Activated T-helper 9 cell treated with anti-CD3 and anti-CD28 coated beads, Interleukin-2, amount 50 U/mL, for 16 hours (primary cell): Measurements from ENCODE around the gene DPM2.

ENCODE experiments used
- DNase-seq: peaks from one replicate; pipeline ENCODE4 v3.0.0-alpha.2; 2020; ENCODE audit warnings: low read depth

The DPM2 gene

DNA sequence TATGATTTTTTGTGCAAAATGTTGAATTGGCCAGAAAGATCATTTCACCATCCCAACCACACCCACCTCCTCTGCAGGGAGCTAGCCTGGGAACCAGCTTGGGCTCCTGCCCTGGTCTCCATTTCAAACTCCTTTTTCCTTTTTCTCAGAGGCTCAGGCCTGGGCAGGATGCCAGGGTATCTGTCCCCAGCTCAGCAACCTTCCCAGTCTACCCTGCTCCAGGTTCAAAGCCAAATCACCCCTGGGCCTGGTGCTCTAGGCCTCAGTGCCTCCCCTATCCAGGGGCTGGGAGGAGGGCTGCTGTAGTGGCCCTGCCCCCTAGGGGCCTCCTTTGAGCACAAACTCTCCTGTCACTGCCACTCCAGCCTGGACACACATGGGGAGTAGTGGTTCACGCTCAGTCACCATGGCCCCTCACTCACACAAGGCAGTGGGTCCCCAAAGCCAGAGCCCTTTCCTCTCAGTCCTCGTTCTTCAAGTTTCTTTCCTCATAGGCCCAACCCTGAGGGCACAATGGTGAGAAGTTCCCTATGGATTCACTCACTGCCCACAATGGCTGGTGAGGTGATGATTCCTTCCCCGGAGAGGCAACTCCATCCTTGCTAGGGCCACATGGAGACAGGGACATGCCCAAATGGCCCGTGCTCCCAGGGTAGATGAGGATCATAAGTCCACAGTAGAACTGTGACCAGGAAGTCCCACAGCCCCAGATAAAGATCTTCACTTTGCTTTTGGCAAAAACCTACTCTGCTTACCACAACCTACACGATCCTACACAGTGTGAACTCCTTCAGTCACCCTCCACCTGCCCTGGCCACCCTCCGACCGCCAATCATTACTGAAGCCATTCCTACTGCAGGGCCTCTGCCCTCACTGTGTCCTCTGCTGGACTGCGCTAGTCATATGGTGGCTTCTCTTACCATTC is 19.2 kb downstream of the DPM2 start:
- no peak for DNase-seq

DNA sequence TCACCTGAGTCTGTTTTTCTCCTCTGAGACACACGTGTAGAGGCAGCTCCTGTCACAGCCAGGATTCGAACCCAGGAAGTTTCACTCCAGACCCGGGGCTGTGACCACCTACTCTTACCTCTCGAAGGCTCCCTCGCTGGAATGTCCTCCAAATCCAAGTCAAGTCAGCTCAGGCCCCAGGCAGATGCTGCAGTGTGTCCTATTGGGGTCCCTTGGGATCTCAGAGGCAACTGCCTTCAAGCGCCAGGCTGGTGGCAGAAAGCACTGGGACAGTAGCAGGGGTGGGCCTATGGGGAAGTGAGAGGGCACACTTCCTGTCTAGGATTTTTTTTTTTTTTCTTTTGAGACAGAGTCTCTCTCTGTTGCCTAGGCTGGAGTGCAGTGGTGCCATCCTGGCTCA is 20.1 kb downstream of the DPM2 start:
- DNase-seq, result no peak

DNA sequence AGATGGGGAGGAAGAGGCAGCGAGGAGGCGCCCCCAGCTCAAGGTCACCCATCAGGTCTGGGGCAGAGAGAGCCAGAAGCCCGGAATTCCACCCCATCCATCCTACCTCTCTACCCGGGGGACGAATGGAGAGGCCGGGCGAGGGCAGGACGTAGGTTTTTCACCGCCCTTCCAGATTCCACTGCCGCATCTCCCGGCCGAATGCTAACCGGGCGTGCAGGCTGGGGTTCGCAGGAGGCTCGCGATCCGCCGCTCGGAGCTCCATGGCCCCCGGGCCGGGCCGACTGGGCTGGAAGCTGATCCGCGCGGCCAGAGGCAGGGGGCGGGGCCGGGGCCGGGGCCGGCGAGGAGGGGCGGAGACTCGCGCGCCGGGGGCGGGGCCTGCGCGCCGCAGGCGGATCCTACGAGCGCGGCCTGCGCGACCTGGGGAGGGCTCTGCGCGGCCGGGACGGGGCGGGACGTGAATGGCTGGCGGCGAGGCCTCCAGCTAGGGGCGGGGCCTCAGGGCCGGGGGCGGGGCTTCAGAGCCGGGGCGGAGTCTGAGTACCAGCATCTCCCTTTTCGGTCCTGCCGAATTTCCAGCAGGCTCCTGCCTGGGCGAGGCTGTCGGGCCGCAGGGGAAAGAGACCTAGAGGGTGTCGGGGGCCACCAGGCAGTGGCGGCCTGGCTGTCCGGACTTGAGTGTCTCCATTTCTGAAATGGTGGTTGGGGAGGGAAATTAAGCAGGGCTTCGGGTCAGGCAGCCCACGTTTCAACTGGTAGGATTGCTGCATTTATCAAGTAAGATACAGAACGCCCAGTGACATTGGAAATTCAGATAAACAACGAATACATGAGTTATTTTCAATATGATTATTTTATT is 20.7 kb downstream of the DPM2 start, which contains the start of gene ST6GALNAC4:
Gene ST6GALNAC4 (minus strand): TSS at position 322 of the 862 bp plus-strand sequence. CDS start 622 bp downstream, outside the sequence.
- peak; percentile 95 for DNase-seq

DNA sequence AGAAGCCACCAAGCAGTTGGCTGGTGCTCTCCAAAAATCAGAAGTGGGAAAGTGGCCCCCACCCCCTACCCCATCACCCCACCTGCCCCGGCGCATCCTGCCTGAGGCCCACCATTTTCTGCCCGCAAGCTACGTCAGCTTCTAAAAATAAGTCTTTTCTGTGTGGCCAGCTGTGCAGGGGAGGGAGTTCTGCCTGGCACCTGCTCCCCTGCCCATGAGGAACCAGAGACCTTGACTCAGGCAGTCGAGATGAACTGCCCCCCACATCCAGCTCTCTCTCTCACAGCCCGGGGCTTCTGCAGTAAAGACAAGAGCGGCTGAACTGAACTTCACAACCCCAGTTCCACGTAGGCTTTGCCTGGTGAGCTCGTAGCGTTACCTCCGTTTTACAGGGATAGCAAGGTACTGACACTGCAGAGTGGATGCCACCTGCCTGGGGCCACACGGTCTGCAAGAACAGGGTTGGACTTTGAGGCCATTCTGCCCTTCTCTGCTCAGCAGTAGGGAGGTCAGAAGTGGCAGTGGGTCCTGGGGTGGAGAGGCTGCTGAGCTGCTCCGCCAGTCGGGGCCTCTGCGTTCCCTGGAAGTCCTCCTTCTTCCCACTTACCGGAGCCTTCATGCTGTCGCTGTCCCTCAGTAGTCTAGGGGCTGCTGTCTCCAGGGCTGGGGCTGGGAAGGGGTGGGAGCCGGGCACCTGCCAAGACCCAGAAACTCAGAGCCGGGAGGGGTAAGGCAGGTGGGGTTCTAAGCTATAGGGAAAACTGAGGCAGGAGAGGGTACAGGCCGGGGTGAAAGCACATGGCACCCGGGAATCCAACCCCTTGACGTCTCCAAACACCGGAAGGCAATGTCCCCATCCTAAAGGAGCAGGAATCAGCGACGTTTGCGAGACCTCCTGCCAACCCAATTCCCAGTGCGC is 21.6 kb downstream of the DPM2 start:
- DNase-seq, result no peak

DNA sequence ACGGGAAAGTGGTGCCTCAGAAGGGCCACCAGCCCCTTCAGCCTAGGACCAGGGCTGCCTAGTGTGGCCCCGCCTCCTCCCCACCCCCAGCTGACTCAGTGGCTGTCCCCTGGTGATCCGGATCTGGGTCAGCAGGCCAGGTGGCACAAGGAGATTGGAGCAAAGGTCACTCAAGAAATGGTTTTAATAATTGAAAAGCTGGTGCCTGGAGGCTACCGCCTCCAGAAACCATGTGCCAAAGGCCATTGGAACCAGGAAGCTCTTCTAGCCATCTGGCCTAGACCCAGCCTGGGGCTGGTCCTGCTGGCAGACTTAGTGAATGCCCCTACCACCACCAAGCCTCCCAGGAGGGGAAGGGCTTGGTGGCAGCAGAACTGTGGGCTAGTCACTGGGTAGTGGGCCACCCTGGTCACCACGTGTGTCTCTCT is 22.3 kb downstream of the DPM2 start:
- no peak for DNase-seq

DNA sequence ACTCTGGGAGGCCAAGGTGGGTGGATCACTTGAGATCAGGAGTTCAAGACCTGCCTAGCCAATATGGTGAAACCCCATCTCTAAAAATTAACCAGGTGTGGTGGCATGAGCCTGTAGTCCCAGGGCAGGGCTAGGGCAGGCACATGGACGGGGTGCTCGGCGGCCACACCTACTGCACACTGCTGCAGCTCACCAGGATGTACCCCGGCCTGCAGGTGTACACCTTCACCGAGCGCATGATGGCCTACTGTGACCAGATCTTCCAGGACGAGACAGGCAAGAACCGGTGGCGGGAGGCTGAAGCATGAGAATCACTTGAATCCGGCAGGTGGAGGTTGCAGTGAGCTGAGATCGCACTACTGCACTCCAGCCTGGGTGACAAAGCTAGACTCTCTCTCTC is 24.0 kb downstream of the DPM2 start:
- no peak for DNase-seq

DNA sequence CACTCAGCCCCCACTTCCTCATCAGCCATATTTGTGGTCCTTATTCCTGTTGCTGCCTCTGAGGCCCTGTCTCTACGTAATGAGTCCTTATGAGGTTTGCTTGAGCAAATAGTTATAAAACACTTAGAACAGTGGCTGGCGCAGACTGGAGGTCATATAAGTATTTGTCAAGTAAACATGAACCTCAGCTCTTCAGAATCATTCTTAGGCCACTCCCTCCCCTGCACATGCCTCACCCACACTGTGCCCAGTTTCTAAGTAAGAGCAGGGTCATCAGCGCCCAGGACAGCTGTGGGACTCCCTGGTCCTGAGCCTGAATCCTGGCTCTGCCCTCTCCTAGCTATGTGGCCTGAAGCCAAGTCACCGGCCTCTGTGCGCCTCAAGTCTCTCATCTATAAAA is 24.8 kb downstream of the DPM2 start:
- no peak for DNase-seq

DNA sequence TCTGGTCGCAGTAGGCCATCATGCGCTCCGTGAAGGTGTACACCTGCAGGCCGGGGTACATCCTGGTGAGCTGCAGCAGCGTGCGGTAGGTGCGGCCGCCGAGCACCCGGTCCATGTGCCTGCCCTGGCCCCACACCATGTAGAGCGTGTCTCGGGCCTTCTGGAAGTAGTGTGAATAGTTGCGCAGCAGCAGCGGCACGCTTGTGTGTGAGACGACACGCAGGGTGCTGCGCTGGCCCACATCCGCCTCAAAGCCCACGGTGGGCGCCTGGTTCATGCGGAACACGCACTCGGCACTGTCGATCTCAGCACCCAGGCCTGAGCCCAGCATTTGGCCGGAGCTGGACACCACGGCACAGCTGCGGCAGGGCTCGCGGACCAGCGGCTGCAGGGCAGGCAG is 25.4 kb downstream of the DPM2 start:
- DNase-seq, result no peak

DNA sequence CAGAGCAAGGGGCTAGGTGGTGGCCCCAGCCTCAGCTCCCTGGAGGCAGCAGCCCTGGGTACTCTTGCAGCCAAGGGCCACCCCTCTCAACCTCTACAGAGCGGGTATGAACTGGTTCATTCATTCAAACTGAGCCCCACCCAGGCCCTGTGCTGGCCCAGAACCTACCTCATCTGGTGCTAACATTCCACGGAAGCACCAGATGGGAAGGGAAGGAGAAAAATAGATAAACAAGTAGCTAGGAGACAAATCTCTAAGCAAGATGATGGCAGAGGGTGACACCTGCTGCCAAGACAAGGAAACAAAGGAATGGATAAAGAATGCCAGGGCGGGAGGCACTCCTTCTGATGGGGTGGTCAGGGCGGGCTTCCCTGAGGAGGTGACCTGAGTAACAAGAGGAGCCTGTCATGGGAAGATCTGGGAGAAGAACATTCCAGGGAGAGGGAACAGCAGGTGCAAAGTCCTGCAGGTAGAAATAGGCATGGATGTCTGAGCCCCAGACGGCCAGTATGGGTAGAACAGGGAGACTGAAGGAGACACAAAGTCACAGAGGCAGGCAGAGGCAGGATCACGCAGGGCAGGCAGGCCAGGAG is 26.9 kb downstream of the DPM2 start:
- no peak for DNase-seq

DNA sequence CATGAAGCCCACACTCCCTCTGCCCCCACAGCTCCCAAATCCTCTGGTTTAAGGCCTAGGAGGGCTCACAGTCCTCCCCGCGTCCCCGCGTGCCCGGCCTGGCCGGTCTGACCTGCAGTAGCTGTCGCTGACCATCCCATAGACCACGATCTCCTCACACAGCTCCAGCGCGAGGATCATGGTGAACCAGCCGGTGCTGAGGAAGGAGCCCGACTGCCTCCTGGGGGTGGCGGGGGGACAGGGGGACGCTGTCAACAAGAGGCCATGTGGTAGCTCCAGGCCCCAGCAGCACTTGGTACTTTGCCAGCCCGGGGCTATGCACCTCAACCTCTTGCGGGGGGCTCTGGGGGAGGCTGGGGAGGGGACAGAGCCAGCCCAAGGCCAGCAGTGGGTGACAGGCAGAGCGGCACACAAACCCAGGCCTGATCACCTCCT is 27.8 kb downstream of the DPM2 start:
- DNase-seq, result no peak

DNA sequence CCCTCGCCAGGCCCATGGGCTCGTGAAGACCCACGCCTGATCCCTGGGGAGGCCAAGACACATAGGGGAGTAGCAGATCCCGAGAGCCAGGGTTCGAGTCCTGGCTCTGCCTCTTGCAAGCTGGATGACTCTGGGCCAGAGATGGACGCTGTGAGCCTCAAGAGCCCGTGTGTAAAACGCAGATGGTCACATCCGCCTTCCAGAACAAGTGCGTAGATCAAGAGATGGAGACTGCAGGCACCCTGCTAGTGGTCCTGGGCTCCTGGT is 29.1 kb downstream of the DPM2 start:
- no peak for DNase-seq

DNA sequence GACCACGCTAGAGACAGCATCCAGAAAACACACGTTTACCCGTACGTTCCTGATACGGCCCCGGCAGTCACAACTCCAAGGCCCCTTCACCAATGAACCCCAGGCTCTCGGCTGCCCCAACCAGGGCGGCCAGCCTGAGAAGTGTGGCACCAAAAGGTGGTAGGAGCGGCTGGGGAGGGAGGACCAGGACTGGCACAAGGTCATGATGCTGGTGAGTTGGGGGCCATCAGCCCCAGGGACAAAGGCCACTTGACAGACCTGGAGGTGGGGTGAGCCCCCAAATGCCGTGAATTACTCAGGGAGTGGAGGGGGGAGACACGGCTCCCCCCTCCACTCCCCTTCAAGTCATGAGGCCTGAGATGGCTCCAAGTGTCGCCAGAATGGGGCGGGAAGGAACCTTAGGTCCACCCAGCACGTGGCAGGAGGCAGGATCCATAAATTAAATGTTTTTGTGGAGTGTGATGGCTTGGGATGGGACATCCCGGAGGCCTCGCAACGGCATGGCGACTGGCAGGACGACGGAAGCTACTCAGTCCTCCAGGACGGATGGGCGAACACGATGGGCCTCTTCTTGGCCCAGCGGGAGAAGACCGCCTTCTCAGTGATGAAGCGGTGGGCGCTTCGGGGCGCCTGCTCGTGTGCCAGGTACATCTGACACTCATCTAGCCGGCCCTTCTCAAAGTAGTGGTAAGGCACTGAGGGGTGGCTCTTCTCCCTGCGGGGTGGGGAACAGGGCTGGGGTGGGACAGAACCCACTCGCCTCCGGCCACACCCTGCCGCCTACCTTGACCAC is 29.6 kb downstream of the DPM2 start:
- no peak for DNase-seq

DNA sequence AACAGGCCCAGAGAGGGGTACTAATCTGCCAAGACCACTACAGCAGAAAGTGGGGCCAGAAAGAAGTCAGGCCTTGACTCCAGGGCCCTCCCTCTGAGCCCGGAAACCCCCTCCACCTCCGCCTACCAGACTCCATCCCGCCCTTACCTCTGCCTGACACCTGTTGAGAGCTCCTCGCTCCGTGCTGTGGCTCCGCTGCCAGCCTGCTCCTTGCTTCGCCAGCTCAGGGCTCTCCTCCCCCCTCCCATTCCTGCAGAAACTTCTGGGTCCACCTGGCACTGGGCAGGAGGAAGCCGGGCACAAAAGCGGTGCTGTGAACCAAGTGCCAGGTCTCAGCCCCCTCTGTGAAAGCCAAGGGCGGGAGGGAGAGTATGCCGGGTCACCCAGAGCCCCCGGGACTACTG is 31.9 kb downstream of the DPM2 start:
- peak; percentile 57 for DNase-seq

DNA sequence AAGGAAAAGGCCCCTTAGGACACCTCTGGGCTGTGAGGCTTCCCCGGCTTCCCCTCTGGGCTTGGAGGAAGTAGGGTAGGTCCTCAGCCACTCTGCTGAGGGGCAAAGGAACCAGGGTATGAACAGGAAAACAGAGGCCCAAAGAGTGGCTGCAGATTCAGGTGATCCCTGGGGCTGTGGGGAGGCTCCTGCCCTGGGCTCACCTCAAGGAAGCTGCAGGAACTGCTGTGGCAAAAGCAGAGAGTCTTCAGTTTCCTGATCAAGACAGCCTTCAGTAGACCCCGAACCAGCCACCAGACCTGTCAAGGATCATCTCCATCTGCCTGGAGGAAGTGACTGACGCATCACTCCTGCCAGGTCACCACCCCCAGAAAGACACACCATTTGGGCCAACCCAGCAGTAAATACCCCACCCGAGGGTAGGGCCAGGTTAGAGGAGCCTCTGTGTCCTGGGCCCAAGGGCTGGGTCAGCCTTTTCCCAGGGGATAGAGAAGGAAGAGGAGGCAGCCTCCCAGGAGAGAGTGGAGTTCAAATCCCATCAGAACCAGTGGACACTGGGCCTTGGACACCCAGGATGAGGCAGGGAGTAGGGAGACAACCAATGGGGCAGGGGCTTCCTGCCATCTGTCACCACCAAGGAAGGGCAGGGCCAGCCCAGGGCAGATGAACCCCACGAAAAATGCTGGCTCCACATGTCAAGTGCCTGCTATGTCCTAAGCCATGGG is 32.5 kb downstream of the DPM2 start:
- DNase-seq, result peak; percentile 41

DNA sequence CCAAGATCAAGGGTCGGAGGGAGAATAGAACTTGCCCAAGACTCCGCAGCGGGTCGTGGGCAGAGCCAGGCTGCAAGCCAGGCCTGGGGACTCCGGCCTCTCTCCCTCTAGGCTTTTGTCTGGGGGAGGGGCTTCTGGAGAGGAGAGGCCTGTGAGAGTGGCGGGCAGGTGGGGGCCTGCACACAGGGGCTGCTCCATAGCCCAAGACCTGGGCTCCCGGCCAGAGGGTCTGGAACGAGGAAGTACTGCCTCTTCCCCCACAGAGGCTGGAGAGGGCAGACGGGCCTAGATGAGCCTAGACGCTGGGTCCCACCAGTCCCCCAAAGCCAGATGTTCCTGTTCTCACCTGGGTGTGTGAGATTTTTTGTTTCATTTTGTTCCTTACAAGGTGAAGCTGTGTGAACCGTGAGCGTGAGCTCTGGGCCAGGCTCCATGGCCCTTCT is 33.1 kb downstream of the DPM2 start:
- DNase-seq, result no peak

DNA sequence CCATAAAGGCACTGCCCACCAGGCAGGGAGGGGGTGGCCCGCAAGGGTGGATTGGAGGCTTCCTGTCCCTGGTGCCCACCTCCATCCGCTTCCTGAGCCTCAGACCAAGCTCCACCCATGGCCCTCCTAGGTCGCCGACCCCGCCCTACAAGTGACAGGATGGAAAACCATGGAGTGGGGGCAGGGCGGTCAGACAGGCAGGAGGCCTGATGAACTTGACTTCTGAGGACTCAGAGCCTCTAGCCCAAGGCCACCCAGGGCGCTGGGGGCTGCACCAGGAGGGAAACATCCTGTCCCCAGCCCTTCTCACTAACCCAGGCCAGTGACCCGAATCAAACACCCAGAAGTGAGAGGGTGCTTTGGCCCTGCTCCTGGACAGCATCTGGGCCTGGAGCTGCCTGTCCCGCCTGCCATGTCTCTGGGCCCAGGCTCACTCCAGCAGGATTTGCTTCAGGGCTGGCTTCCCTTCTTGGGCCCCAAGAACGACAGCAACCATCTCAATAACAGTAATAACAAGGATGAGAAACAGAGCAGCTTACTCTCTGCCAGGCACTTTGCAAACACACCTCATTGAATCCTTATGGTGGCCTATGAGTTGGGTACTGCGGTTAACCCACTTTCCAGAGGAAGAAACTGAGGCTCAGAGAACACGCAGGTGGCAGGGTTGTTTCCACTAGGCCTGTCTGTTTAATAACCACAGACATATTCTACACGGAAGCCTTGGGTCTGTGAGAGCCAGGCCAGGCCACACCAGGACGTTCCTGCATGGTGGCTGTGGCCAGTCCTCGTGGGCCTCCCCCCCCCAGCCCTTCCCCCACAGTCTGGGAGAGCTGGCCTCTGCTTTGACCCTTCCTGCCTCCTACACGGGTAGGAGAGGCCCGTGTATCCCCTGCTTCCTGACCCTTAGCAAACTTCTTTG is 33.8 kb downstream of the DPM2 start:
- DNase-seq, result peak; percentile 52

DNA sequence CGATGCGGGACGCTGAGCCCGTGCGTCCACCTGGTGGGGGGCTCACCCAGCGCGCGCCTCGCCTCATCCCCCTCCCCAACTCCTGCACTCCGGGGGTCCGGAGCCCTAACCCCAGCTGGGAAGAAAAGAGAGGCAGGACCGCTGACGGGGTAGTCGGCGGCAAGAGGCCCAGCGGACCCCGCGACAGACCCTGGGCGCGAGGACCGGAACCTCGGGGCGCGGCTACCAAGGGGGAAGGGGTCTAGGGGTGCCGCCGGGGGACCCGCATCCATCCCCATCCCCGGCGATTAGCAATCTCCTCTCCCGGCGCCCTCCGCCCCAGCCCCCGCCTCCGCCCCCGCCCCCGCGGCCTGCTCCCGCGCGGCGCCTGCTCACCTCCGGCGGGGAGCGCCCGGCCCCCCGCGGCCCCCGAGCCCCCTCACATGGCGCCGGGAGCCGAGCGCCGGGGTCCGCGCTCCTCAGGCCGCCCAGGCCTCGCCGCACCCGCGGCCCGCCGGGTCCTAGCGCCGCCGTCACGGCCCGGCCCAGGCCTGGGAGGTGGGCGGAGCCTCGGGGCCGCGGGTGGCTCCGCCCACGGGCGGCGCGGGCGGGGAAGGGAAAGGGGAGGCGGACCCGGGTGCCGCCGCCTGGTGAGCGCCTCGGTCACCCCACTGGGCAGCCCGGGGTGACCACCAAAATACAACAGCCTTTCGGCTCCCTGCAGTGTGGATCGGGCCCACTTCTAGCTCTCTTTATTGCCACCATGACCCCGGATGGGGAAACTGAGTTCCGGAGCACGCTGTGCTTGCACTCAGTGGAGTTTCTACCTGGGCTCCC is 38.3 kb downstream of the DPM2 start, which contains the start of gene ST6GALNAC6:
Gene ST6GALNAC6 (minus strand): TSS at position 476 of the 816 bp plus-strand sequence. CDS start 1,622 bp downstream, outside the sequence.
- peak; percentile 62 for DNase-seq
